GM13977 (cell line): ENCODE measurements around the gene RNF130.

Experiments
- DNase-seq: peaks from one replicate; pipeline ENCODE4 v3.0.0; 2012; ENCODE audit warnings: low spot score
- CTCF ChIP-seq: IDR thresholded peaks from 2 replicates; pipeline ENCODE4 v1.5.1; 2012; ENCODE audit warnings: mild to moderate bottlenecking, control low read depth; ENCODE audit not compliant: insufficient read depth; ENCODE audit errors: extremely low read depth, missing control alignments
- in situ Hi-C: fragments of 300-500 bp; cut with MboI; formaldehyde crosslinking; loops from one replicate; pipeline ENCODE4 v1.12.0; 2022; ENCODE audit warnings: low sequenced_read_pairs, low pct_unique_long_range_greater_than_20kb, mixed read lengths, inconsistent platforms; ENCODE audit not compliant: unreplicated experiment

RNF130 gene

DNA sequence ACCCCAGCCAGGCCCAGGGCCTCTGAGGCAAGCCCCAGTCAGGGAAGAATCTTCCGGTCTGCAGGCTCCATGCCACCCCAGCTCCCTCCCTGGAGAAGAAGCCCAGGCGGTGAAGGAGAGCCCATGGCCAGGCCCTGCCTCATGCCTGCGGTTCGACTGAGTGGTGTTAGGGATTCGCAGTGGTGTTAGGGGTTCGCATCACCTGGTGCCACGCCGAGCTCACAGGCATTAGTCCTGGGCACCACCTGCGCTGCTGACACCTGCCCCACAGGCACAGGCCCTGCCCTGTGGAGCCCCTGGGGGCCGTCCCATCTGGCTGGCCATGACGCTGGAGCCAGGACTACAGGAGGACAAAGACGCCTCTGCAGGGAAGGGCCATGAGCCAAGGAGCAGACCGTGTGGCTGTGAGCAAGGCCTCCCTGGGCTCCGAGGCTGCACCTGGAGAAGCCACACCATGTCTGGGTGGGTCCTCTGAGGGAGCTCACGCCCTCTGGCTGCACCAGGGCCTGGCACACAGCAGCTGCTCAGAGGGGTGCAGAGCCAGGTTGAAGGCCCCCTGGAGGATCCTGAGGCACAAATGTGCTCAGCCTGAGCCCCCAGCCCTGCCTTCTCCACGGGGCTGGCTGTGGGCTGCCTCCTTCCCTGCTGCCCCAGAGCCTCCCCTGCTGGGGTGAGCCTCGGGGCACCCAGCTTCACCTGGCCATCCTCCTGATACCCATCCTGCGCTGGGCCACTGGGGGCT, 27.6 kb upstream of the RNF130 start:
- in situ Hi-C loops: no loop called here
- no peak for TF ChIP-seq CTCF
- no peak for DNase-seq

- in situ Hi-C loops: no loop called here
- no peak for DNase-seq
- no peak for TF ChIP-seq CTCF
Measured at GRCh38 chr5:180098526-180098925, 27.0 kb upstream of the RNF130 start.

DNA sequence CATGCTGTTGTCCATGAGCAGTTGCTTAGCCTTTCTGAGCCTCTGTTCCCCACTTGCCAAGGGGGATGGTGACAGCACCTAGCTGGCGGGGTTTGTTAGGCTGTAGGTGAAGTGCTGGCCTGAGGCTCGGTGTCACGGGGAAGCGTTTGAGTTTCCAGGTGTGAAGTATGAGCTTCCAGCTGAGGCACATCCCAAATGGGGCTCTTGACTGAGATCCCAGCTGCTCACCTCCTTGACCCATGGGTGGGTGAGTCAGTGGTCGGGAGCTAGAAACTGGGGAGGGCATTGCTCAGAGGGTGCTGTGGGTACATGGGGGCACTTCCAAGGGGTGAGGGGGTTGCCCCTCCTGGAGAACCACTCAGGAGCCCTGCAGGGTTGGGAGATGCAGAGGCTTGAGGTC, 26.4 kb upstream of the RNF130 start:
- in situ Hi-C loops: no loop called here
- no peak for TF ChIP-seq CTCF

GRCh38 chr5:180097163-180097894, 25.8 kb upstream of the RNF130 start:
- no peak for DNase-seq
- TF ChIP-seq CTCF: no peak
- in situ Hi-C loops: no loop called here

More for the DNA sequence above, 26.4 kb upstream of the RNF130 start:
- no peak for DNase-seq

- in situ Hi-C loops: no loop called here
- TF ChIP-seq CTCF: no peak
- DNase-seq: no peak
Measured at GRCh38 chr5:180096616-180097015, 25.1 kb upstream of the RNF130 start.

- in situ Hi-C loops: no loop called here
- no peak for TF ChIP-seq CTCF
- DNase-seq: no peak
Measured at GRCh38 chr5:180095545-180095944, 24.0 kb upstream of the RNF130 start.
